Liver (tissue), 9 donors: ENCODE results near the gene C11orf97. TPM values are rescaled to one million over a fixed set of nuclear protein-coding genes. Genes with fewer than 3 reads are reported as not detected.

Experiments
- DNase-seq: peaks from one replicate; pipeline ENCODE4 v3.0.0-alpha.2; 2017; ENCODE audit warnings: low spot score
- H3K27ac ChIP-seq, 2 donors: one replicate each; pipeline ENCODE4 v1.7.0; 2013; ENCODE audit warnings: inconsistent platforms in 2 of 2, low read length in 2 of 2, control low read depth in 1 of 2, low read depth in 1 of 2, mild to moderate bottlenecking in 1 of 2
- H3K27me3 ChIP-seq, 4 donors: one replicate each; pipeline versions ENCODE4 v1.6.1 to v1.7.0; 2013; ENCODE audit warnings: low read length in 3 of 4, inconsistent platforms in 1 of 4, mild to moderate bottlenecking in 1 of 4, moderate library complexity in 1 of 4; ENCODE audit not compliant: control insufficient read depth in 4 of 4, insufficient read depth in 4 of 4
- H3K36me3 ChIP-seq, 4 donors: one replicate each; pipeline versions ENCODE4 v1.6.1 to v1.7.0; 2013; ENCODE audit warnings: low read length in 3 of 4, mild to moderate bottlenecking in 3 of 4, low read depth in 1 of 4, moderate library complexity in 1 of 4; ENCODE audit not compliant: control insufficient read depth in 4 of 4, insufficient read depth in 3 of 4
- H3K4me1 ChIP-seq, 4 donors: one replicate each; pipeline versions ENCODE4 v1.6.1 to v1.7.0; 2013; ENCODE audit warnings: low read length in 3 of 4, mild to moderate bottlenecking in 3 of 4, moderate library complexity in 1 of 4; ENCODE audit not compliant: control insufficient read depth in 4 of 4, insufficient read depth in 4 of 4
- H3K4me3 ChIP-seq, 3 donors: one replicate each; pipeline versions ENCODE4 v1.6.1 to v1.7.0; 2013; ENCODE audit warnings: low read length in 3 of 3, control low read depth in 1 of 3, low read depth in 1 of 3, mild to moderate bottlenecking in 1 of 3
- H3K9ac ChIP-seq, 2 donors: one replicate each; pipeline ENCODE4 v1.7.0; 2013; ENCODE audit warnings: low read length in 2 of 2, mild to moderate bottlenecking in 2 of 2, moderate library complexity in 2 of 2, control low read depth in 1 of 2, low read depth in 1 of 2
- H3K9me3 ChIP-seq, 4 donors: one replicate each; pipeline versions ENCODE4 v1.6.1 to v1.7.0; 2013; ENCODE audit warnings: low read length in 3 of 4; ENCODE audit not compliant: control insufficient read depth in 4 of 4
- EGR1 ChIP-seq, 2 donors: IDR thresholded peaks; 2 replicates each; pipeline ENCODE4 v1.6.1; 2016 to 2018; ENCODE audit warnings: antibody characterized with exemption in 2 of 2, low read depth in 2 of 2
- FOXA1 ChIP-seq: IDR thresholded peaks from 2 replicates; pipeline ENCODE4 v1.6.1; 2016; ENCODE audit warnings: antibody characterized with exemption
- HNF4A ChIP-seq, 2 donors: conservative IDR thresholded peaks; 2 replicates each; pipeline ENCODE4 v1.6.1; 2016; ENCODE audit warnings: antibody characterized with exemption in 2 of 2, mild to moderate bottlenecking in 2 of 2
- HNF4G ChIP-seq: IDR thresholded peaks from 2 replicates; pipeline ENCODE4 v1.6.1; 2016; ENCODE audit warnings: antibody characterized with exemption
- NR2F2 ChIP-seq: IDR thresholded peaks from 2 replicates; pipeline ENCODE4 v1.6.1; 2016; ENCODE audit warnings: antibody characterized with exemption
- RAD21 ChIP-seq, 2 donors: IDR thresholded peaks; 2 replicates each; pipeline ENCODE4 v1.6.1; 2016; ENCODE audit warnings: antibody characterized with exemption in 2 of 2, mild to moderate bottlenecking in 2 of 2
- RXRA ChIP-seq, 2 donors: IDR thresholded peaks; 2 replicates each; pipeline ENCODE4 v1.6.1; 2017 to 2018; ENCODE audit warnings: antibody characterized with exemption in 2 of 2, mild to moderate bottlenecking in 1 of 2
- YY1 ChIP-seq: IDR thresholded peaks from 2 replicates; pipeline ENCODE4 v1.6.1; 2016; ENCODE audit warnings: antibody characterized with exemption, mild to moderate bottlenecking
- WGBS: extraction: QIAGEN DNeasy Blood & Tissue Kit; methylation state at CpG from one replicate; pipeline ENCODE4 v1.1.7; 2013; 5-methylcytosine and 5-hydroxymethylcytosine counted together
- polyA plus RNA-seq, 2 donors: library from polyadenylated mRNA; stranded (reverse) in 1 of 2; unstranded in 1 of 2; fragments of 200-250 nt in 1 of 2; fragments of >200 nt in 1 of 2; fragmentation: Nextera tagmentation in 1 of 2; extraction: Ambion mirVana in 1 of 2; gene quantifications; one replicate each; pipeline versions ENCODE4 v1.2.1 to v1.2.3, GENCODE V29; 2013 to 2015
- total RNA-seq, 2 donors: library from RNA; depleted of rRNA; stranded (reverse); fragments of >200 nt; gene quantifications; one replicate each; pipeline ENCODE4 v1.2.3, GENCODE V29; 2014
- TF ChIP-seq, protein P1 (sequence below): IDR thresholded peaks from 2 replicates; pipeline ENCODE4 v1.6.1; 2016; ENCODE audit warnings: antibody characterized with exemption, mild to moderate bottlenecking
- TF ChIP-seq, protein P2 (sequence below): fragments of 150-350 bp; IDR thresholded peaks from 2 replicates; pipeline ENCODE4 v1.5.1; 2017; ENCODE audit warnings: improper control_type of control experiment, low read depth, low read length; ENCODE audit not compliant: missing input control
- donor health status: healthy.
- donor health status: healthy.
- donor health status: healthy.
- donor health status: healthy.
- donor health status: healthy.

Gene C11orf97, protein sequence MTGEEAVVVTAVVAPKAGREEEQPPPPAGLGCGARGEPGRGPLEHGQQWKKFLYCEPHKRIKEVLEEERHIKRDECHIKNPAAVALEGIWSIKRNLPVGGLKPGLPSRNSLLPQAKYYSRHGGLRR
- total RNA-seq (not detected), polyA plus RNA-seq (under 1 TPM; 0.36 to 0.94 TPM)

DNA sequence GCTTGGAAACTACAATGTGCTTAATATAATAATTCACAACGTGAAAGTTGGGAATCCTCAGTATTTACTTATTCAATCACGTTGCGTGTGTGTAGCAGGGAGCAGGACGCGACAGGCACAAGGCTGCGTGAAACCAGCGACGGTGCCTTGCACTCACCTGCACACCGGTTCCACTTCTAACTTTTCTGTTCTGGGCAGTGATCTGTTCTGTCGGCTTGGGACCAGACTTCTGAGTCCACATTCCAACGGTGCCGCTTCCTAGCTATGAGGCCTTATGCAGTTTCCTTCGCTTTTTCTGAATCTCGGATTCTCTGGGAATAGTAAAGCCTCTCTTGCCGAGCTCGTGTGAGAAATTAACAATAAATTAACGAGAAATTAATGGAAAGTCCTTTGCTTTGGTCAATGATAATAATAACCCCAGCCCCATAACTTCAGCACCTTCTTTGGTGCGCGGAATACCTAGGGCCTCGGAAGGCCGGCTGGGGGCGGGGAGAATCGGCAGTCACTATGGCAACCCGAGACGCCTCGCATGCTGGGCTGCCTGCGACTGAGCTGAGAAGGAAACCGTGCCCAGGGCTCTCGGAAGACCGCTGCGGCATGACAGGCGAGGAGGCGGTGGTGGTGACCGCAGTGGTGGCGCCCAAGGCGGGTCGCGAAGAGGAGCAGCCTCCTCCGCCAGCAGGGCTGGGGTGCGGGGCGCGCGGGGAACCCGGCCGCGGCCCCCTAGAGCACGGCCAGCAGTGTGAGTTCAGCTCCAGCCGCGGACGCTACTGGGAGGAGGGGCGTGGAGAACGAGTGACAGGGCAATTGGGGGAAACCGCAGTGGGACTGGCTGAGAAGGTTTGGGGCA lies at the start of gene C11orf97:
C11orf97 (plus strand) TSS at position 530 of the 850 bp plus-strand sequence; CDS start at position 598, 68 bp downstream.
- H3K4me3 ChIP-seq: peak within 1 kb of the TSS; percentile 59 to 85 (median 72)
- WGBS: 8% methylated on average over 53 of the region's 53 CpGs
- peak within 1 kb of the TSS in 1 of 2 donors; percentile 62 for H3K9ac ChIP-seq
- H3K9me3 ChIP-seq: no peaks in the 10 kb centered on the region
- TF ChIP-seq EGR1 (IDR thresholded peaks at IDR 0.05; ENCODE audit: low read depth in 2 of 2) (no peak), RAD21 (IDR thresholded peaks at IDR 0.05) (no peak)
- TF ChIP-seq, protein P1, sequence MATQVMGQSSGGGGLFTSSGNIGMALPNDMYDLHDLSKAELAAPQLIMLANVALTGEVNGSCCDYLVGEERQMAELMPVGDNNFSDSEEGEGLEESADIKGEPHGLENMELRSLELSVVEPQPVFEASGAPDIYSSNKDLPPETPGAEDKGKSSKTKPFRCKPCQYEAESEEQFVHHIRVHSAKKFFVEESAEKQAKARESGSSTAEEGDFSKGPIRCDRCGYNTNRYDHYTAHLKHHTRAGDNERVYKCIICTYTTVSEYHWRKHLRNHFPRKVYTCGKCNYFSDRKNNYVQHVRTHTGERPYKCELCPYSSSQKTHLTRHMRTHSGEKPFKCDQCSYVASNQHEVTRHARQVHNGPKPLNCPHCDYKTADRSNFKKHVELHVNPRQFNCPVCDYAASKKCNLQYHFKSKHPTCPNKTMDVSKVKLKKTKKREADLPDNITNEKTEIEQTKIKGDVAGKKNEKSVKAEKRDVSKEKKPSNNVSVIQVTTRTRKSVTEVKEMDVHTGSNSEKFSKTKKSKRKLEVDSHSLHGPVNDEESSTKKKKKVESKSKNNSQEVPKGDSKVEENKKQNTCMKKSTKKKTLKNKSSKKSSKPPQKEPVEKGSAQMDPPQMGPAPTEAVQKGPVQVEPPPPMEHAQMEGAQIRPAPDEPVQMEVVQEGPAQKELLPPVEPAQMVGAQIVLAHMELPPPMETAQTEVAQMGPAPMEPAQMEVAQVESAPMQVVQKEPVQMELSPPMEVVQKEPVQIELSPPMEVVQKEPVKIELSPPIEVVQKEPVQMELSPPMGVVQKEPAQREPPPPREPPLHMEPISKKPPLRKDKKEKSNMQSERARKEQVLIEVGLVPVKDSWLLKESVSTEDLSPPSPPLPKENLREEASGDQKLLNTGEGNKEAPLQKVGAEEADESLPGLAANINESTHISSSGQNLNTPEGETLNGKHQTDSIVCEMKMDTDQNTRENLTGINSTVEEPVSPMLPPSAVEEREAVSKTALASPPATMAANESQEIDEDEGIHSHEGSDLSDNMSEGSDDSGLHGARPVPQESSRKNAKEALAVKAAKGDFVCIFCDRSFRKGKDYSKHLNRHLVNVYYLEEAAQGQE: peak; percentile 38
- H3K4me1 ChIP-seq: peaks cover 0 to 22% (median 12%) of the 10 kb centered on the region in 4 donors
- H3K36me3 ChIP-seq: no peaks in the 10 kb centered on the region
- H3K27ac ChIP-seq: peak within 1 kb of the TSS; percentile 32 to 50
- H3K27me3 ChIP-seq: no peaks in the 10 kb centered on the region
- DNase-seq: peak; percentile 69

DNA sequence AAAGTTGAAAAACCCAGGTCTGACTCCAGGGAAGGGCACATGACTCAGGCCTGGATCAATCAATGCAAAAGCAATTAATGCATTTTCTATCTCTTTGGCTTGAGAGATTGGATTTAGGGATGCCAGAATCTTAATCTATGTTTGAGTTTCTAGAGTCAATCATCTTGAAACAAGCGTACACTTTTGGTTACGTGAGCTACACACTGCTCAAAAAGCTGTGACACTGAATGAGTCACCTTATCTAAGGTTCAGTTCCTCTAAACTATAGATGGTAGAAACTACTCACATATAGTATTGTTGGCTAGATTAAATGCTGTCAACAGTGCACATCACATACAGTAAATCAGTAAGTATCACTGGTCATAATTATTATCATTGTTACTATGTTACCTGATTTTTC lies 42.8 kb upstream of the C11orf97 start:
- Histone ChIP-seq H3K4me3 (no peak overlapping the region), H3K36me3 (peaks cover 0 to 32% (median 5%) of the 10 kb centered on the region in 4 donors), H3K9ac (no peak overlapping the region), H3K27me3 (no peaks in the 10 kb centered on the region), H3K27ac (no peak overlapping the region), H3K9me3 (no peaks in the 10 kb centered on the region), H3K4me1 (no peaks in the 10 kb centered on the region)
- TF ChIP-seq, protein P1: no peak
- TF ChIP-seq YY1 (no peak), EGR1 (IDR thresholded peaks at IDR 0.05; ENCODE audit: low read depth in 2 of 2) (no peak), HNF4G (no peak), HNF4A (conservative IDR thresholded peaks at IDR 0.05) (no peak), FOXA1 (no peak), RXRA (IDR thresholded peaks at IDR 0.05) (no peak), NR2F2 (no peak)
- TF ChIP-seq, protein P2, sequence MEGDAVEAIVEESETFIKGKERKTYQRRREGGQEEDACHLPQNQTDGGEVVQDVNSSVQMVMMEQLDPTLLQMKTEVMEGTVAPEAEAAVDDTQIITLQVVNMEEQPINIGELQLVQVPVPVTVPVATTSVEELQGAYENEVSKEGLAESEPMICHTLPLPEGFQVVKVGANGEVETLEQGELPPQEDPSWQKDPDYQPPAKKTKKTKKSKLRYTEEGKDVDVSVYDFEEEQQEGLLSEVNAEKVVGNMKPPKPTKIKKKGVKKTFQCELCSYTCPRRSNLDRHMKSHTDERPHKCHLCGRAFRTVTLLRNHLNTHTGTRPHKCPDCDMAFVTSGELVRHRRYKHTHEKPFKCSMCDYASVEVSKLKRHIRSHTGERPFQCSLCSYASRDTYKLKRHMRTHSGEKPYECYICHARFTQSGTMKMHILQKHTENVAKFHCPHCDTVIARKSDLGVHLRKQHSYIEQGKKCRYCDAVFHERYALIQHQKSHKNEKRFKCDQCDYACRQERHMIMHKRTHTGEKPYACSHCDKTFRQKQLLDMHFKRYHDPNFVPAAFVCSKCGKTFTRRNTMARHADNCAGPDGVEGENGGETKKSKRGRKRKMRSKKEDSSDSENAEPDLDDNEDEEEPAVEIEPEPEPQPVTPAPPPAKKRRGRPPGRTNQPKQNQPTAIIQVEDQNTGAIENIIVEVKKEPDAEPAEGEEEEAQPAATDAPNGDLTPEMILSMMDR: no peak
- no peak for DNase-seq
- WGBS: 96% methylated on average over 2 of the region's 2 CpGs
